Stimulated activated CD8-positive, alpha-beta memory T cell treated with anti-CD3 and anti-CD28 coated beads, Interleukin-7, amount 100 ng/mL, for 1 hour (primary cell): ENCODE results near the gene HAO1.
"Not testable (repeated sequence)": the region's sequence is repeated elsewhere in the genome, so short reads cannot be mapped to it uniquely, and the experiment has no call there.

ENCODE experiments used
- DNase-seq, 2 donors: peaks; one replicate each; pipeline ENCODE4 v3.0.0-alpha.2; 2020; ENCODE audit warnings: low read depth in 2 of 2

HAO1 gene

GRCh38 chr20:7940341-7940740 is at the start of gene HAO1:
Gene HAO1, minus strand, starts transcription at chr20:7940458. Its CDS starts 36 bp downstream, at chr20:7940422.
- no peak for DNase-seq

GRCh38 chr20:7989379-7989778 is 49.1 kb upstream of the HAO1 start:
- no peak for DNase-seq

GRCh38 chr20:7985916-7986315 is 45.7 kb upstream of the HAO1 start:
- no peak for DNase-seq

DNA sequence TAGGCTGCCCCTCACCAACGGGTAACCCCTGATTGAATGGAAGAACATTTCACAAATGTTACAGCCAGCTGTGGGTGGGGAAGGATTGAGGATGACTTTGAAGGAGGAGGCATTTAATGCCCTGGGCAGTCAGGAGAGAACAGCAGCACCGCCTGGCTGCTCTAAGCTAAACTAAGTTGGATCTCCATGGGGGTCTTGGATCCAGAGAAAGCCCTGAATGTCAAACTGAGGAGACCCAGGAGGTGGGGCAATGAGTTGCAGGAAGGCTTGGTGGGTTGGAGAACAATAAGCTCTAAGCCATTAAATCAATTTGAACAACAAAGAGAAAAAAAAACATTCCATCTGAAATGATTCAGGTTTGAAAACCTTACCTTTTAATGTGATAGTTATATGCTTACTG is 43.9 kb upstream of the HAO1 start:
- no peak for DNase-seq

GRCh38 chr20:7981374-7981773 is 41.1 kb upstream of the HAO1 start:
- DNase-seq = no peak

DNA sequence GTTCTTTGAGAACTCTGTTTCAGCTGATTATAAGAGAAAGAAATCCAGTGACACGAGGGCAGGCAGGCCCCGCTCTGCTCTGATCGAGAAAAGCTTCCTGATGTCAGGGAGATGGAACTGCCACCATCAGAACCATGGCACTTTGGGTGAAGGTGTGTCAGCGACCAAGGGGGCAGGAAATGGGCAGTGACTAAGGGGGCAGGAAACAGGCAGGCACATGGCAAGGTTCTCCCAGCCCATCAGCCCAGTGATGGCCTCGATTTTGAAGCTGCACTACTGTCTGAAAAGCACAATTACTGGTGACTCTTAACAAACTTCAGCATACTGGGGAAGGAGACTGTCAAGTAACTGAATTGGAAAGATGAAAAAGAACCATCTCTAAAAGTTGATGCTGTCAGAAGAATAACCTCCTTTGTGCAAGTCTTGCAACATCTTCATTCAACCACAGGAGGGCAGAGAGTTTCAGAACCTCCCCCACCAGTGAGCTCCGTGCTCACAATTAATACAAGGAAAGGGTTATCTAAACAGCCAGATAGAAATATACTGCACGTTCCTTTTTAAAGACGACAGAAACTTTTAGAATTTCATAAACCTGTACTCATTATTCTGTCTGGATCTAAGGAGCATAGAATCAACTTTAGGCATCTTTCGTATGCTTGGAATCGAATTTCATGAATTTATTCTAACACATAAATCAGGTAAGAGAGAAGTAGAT is 40.2 kb upstream of the HAO1 start:
- DNase-seq = no peak

GRCh38 chr20:7977709-7978108 is 37.5 kb upstream of the HAO1 start:
- DNase-seq = no peak

- no peak for DNase-seq
Observed at GRCh38 chr20:7975851-7976414, 35.7 kb upstream of the HAO1 start.

DNA sequence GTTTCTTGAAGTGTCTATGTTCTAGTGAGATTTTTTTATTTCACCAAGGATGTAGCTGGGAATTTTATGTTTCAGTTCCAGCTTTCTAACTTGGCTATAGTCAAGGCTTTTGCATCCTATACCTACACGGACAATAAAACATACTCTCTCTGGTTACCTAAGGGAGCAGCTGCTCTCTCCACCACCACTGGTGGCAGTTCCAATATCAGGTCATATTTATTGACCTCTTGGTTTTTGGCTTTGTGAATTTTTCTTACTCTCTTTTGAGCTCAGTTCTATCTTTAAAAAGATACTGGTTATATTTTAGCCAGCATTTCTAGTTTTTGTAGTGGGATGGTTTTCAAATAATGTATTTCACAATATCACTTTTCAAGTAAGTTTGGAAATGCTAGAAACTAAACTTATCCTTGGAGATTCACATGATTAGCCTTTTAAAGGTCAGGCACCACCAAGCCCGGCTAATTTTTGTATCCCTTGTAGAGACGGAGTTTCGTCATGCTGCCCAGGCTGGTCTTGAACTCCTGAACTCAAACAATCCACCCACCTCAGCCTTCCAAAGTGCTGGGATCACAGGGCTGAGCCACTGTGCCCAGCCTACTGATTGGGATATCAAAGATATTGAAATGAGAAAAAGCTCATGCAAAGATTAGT is 34.7 kb upstream of the HAO1 start:
- no peak for DNase-seq

GRCh38 chr20:7971536-7972280 is 31.4 kb upstream of the HAO1 start:
- no peak for DNase-seq

DNA sequence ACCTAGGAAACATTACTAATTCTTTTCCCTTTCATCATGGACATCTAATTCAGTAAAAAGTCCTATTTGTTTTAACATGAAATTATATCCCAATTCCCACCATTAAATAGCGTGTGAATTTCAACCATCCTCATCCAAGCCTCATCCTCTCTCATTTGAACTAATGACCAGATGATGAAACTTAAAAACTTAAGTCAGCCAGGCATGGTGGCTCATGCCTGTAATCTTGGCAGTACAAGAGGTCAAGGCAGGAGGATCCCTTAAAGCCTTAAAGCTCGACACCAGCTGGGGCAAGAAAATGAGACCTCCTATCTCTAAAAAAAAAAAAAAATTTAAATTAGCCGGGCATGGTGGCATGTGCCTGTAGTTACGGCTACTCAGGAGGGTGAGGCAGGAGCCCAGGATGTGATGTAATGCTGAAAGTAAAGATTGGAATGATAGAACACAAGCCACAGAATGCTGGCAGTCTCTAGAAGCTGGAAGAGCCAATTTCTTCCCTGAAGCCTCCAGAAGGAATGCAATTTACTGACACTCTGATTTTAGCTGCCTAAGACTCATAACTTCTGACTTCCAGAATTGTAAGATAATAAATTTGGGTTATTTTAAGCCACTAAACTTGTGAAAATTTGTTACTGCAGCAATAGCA is 27.1 kb upstream of the HAO1 start:
- DNase-seq = no peak

- DNase-seq = no peak
Observed at GRCh38 chr20:7966176-7966575, 25.9 kb upstream of the HAO1 start.

DNA sequence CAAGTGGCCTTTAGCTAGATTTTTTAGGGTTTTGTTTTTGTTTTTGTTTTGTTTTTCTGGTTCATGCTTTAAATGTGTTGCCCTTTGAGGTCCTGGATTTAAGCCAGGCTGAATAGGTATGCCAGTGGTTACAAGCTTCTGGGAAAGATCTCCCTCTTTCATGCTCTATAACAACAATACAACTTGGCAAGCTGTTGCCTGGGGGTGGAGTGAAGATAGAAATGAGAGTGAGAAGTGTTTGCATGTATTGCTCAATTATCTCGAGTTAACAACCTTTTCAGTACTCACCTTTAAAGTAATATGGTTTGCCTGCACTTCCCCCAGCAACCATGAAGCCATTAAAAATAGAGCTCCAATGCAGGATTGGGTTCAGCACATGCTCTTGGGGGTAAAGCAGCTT is 19.2 kb upstream of the HAO1 start:
- no peak for DNase-seq

DNA sequence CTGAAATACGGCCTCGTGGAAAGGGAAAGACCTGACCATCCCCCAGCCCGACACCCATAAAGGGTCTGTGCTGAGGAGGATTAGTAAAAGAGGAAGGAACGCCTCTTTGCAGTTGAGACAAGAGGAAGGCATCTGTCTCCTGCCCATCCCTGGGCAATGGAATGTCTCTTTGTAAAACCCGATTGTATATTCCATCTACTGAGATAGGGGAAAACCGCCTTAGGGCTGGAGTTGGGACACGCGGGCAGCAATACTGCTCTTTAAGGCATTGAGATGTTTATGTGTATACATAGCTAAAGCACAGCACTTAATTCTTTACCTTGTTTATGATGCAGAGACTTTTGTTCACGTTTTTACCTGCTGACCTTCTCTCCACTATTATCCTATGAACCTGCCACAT is 16.3 kb upstream of the HAO1 start:
- not testable (repeated sequence) for DNase-seq

GRCh38 chr20:7950387-7950786 is 10.1 kb upstream of the HAO1 start:
- DNase-seq = no peak

DNA sequence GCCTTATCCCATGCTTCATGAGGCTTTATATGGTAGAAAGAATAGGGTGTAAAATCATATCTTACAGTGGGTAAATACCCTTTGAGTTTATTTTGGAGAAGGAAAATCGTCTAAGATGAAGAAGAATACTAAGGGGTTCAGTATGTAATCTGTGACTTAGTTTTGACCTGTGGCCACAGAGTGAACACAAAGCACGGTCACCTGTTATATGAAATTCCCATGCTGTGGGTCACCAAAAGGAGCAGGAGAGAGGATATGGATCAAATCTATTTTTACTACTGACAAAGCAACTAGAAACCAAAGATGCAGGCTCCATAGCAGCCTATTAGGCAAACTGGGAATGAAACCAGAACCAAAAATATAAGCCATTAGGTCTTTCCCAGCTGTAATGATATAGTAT is 3.6 kb upstream of the HAO1 start:
- DNase-seq = no peak

- DNase-seq = no peak
Observed at GRCh38 chr20:7939663-7940062, 595 bp downstream of the HAO1 start.

- DNase-seq = no peak
Observed at GRCh38 chr20:7938058-7938457, 2.2 kb downstream of the HAO1 start.

GRCh38 chr20:7937328-7937727 is 2.9 kb downstream of the HAO1 start:
- no peak for DNase-seq

DNA sequence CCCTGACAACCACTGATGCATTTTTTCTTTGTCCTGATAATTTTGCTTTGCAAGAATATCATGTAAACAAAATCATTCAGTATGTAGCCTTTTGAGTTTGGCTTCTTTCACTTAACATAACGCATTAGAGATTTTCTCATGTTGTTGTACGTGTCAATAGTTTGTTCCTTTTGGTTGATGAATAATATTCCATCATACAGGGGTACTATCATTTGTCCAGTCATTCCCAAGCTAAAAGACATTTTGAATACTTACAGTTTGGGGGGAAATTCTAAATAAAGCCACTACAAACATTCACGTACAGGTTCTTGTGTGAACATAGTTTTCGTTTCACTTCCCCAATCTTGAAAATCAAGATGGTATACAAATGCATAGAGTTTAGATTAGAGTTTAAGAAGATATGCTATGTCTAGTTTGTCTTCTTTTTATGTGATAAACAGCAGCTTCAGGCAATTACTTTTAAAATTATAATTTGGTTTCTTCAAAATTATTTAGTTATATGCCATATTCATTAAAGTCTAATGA is 5.2 kb downstream of the HAO1 start:
- DNase-seq = no peak

- no peak for DNase-seq
Observed at GRCh38 chr20:7933346-7933745, 6.9 kb downstream of the HAO1 start.

- no peak for DNase-seq
Observed at GRCh38 chr20:7930343-7930742, 9.9 kb downstream of the HAO1 start.
